ENCODE measurements around the gene CACHD1.

Gene CACHD1

DNA sequence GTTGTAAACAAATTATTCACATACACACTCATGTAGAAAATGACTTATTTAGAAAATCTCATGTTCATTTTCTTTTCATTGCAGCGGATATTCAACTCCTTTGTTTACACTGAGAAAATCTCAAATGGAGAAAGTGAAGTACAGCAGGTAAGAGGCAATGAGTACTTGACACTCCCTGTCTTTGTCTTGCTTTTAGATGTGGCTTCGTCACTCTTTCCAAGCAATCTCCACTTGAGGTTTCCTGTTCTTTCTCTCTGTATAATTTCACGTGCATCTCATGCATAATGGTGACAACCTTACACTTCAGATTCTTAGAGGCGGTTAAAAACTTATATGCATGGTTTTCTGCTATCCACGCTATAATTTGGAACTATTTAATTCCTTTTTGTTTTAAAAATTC is 80.6 kb downstream of the CACHD1 start:
- DNase-seq (ENCODE audit: low spot score): no peak

DNA sequence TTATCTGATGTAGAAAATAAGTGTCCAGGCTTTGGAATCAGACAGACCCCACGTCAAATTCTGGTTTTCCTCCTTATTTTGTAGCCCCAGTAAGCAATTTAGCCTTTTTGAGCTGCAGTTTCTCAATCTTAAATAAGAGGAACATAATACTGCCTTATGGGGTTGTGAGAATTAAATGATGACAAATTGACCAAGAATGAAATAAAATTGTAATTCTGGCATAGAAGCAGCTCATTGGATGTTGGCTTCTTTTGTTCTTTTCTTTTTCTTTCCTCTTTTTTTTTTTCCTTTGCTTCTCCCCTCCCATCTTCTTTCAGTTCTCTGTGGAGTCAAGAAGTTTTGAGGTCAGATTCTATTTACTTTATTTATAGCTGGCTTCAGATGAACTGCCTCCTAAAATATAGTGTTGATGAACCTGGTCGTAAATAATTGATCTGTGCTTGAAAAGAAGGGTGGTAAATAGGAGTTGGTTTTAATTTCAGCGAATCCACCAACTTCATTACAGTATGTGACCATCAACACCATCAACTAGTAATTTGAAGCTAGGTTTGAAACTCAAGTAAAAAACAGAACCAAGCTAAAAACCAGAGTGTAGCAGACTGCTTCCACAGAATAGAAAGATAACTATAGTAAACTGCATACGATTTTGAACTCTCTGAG is 81.1 kb downstream of the CACHD1 start:
- no peak for DNase-seq (ENCODE audit: low spot score)

DNA sequence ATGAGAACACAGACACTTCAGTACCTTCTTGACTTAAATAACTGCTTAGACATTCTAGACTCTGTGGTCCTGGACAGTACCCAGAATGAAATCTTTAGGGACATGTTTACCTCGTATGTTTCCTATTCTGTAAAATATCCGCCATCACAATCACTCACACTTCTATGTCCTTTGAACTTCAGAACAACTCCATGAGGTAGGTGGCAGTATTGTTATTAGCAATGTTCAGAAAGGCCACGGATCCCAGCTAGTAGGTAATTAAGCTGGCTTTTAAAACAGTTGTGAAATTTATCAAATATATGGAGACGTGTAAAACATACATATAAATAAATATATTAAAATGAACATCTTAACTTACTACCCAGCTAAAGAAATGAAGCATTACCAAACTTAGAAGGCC is 83.4 kb downstream of the CACHD1 start:
- DNase-seq (ENCODE audit: low spot score): no peak

DNA sequence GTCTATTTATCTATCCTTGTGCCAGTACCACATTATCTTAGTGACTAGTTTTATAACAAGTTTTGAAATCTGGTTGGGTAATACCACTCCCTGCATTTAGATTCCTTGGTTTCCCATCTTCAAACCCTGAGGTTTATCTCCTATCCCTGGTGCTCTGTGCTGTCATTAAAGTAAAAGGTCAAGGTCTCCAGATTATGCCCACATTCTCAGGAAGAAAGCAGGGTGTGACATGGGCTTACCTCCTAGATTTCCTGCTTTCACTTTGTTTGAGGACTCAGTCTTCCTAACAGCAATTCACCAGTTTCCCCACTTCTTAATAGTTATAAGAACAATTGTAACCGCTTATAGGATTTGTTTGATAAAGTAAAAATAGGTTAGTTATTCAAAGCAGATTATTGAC is 86.0 kb downstream of the CACHD1 start:
- DNase-seq (ENCODE audit: low spot score): no peak

DNA sequence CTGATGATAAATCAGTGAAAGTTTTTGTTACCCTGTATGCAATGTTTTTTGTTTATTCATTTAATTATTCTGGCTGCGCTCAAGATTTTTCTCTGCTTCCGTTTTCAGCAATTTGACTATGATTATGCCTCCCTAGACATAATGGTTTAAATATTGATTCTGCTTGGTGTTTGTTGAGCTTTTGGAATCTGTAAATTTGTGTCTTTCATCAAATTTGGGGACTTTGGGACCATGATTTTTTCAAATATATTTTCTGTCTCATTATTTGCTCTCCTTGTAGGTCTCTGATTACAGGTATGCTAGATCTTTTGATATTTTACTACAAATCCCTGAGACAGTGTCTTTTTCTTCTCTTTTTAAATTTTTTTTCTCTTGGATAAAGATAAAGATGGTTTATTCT is 92.1 kb downstream of the CACHD1 start:
- no peak for DNase-seq (ENCODE audit: low spot score)

DNA sequence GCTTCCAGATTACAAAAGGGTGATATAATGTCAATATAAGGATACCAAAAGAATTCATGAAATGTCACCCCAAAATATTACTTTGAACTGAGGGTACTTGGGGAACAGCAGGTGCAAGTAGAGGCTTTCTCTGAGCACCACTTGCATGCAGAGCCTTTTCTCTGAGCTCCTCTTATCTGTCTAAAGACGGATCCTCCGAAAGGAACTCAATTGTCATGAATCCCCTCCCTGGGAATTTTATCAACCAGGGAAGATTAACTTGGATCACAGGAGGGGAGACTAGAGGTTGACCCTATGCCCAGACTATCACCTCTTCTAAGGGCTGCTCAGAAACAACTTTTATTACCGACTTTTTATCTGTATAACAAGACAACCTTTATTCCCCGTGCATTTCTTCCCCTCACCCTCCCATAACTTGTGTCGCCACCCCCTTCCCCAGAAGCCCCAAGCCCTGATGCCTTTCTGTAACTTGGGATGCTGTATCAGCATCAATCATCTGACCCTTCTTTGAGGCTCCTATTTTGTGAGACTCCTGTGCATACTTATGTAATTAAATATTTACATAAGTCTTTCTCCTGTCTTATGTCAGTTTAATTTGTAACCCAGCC is 94.1 kb downstream of the CACHD1 start:
- DNase-seq (ENCODE audit: low spot score): no peak

DNA sequence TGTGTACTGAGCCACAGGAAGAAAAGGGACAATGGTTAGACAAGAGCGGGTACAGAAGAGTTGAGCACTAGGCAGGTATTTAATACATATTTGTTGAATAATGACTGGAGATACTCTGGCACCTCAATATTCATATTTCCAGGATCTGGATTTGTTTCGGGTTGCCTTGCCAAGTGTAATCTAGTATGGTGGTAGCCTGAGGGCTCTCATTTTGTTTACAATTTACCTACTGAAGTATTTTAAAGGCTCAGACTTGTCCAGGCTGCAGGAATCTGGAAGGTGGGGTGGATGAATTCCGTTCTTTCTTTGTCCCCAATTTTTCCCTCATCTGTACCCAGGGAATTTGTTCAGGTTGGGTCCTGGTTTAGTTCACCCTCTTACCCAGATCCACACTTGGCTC is 95.0 kb downstream of the CACHD1 start:
- no peak for DNase-seq (ENCODE audit: low spot score)

DNA sequence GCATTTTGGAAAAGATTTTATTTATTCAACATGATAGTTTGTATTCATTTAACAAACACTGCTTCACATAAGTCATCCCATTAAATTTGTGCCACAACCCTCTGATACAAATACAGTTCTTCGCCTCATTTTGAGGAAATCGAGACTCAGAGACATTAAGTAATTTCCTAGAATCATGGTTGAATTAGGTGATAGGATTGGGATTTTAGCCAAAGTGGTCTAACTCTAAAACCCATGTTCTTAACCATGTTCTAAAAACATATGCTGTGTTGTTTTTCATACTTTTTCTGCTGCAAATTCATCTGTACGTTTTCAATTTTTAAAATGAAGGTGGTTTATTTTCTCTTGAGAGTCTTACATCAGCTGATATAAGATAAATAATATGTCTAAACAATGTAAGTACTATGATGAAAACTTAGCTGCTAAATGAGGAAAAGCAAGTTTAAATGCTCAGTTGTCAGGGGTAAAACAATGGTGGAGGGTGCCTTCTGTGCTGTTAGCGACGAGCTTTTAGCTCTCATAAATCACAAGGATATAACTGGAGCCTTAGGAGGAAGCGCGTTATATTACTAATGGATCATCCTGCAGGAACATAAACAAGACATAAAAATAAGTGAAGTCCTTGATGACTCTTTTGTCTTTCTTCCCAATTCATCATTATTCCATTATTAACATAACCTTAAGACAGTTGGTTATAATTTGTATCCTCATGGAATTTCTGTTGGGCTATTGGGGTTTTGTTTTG is 97.7 kb downstream of the CACHD1 start:
- no peak for DNase-seq (ENCODE audit: low spot score)

DNA sequence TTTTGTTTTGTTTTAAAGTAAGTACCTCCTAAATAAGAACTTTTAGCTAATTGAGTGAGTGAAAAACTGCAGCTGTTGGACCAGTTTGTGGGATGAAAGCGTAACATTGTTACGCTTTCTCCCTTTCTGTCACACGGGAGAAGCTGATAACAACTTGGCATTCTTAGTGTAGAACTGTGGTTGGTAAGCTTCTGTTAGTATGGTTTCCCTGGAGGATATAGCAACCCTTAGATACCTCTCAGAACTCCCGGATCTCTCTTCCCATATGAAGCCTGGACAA is 98.2 kb downstream of the CACHD1 start:
- DNase-seq (ENCODE audit: low spot score): no peak

DNA sequence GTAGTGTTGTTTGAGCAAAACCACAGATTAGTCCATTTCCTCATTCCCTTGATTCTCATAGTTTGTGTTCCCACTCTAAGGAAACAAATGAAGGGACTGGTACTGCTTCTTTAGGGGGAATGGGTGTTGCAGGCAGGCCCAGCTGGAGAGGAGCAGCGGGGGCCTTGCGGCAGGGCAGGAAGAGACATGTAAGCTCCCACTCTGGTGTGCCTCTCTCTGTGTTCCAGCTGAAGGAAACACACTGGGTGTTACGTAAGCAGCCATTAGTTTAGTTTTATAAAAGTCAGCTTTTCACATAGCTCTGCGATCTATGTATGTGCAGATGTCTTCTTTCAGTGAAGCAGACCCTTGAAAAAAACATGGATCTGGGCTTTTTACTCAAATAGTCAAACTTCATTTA is 99.5 kb downstream of the CACHD1 start:
- no peak for DNase-seq (ENCODE audit: low spot score)

DNA sequence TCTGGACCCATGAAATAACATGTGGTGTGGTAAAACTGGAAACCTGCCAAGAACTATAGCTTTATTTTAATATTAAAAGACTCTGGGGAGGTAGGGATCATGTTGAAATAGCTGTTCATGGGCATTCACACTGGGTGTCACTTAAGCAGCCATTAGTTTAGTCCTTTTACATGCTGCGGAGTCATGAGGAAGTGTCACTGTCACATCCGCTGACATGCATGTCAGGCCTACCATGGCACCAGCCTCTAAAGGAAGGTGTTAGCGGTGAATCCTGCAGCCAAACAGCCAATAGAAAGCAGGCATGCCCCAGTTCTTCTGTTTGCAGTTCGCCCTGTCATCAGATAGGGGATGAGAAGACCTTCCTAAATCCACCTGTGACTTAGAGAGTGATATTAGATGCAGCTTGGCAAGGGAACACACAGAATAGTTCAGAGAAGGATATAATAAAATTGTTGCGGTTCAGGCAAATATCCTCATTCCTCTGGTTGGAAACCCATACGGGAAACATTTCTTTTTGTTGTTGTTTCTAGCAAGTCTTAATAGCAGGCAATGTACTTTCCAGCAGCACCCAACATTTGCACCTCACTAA is 100.4 kb downstream of the CACHD1 start:
- no peak for DNase-seq (ENCODE audit: low spot score)

DNA sequence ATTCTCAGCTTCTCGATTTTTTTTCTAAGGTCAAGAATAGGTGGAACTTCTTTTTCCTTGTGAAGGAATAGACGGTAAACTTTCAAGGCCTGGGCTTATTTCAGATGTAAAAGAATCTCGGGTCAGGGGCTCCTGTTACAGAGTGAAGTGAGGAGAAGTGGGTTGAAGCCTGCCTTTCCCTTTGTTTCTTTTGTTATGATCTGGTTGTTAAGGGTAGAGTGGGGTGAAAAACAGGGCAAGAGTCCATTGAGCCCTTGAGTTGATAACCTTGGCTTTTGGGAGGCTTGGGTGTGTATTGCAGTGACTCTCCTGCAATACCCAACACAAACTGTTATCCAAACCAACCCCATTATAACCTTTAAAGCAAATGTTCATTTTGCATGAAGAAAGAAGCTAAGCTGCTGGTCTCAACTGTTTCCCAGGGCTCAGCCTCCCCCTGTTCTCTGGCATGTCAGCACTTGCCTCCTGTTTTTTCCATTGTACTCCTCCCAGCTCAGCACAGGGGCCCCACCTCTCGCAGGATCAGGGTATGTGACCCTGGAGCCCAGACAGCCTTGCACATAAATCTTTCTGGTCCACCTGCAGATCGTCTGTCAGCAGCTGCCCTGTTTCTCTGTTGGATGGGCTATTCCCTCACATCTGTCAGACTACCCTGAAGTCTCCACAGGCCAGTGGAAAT is 102.4 kb downstream of the CACHD1 start:
- DNase-seq (ENCODE audit: low spot score): no peak

DNA sequence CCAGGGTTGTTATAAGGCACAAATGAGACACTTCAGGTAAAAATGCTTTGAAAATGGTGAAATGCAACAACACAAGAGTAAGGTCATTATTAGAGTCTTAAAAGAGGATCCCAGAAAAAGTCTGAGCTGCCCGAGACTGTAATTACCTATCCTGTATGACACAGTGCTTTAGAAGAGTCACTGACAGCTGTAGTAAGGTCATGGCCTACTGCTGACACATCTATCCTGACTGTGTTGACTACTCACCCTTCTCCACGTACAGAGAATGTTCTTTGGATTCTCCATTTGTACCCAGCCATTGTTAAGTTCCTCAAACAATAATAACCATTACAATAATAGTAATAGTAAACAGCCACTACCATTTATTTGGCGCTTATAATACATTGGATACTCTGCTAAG is 104.4 kb downstream of the CACHD1 start:
- no peak for DNase-seq (ENCODE audit: low spot score)

DNA sequence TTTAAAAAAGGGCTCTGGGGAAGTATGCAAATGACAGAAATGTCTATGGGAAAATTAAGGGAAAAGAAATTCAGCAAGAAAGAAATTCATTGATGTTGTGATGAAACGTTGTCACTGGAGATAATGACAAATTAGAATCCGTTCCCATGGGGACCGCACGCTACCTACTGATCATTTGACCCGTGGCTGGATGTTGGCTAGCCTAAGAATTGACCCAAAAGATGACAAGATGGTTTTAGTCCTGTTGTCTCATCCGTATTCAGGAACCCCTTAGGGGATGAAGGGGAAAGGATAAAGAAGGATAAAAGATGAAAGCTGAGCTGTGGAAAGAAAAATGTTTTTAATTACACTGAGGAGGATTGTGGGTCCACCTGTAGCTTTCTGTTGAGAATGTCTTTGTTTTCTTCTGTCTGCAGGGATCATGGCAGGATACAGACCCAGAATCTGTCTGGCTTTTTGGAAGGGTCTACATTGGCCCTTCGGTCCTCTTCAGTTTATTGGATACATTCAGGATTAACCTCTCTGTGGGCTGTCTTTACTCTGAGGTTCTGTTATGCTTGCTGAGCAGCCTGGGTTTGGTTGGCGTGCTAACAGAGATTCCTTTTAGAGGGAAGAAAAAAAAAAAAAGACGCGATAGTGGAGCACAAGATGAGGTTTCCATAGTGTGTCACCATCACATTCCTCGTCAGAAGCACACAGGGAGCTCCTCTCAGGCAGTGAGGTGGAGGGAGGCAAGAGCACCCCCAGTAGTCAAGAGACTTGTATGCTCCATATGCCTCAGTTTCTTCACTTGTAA is 106.2 kb downstream of the CACHD1 start:
- DNase-seq (ENCODE audit: low spot score): no peak

DNA sequence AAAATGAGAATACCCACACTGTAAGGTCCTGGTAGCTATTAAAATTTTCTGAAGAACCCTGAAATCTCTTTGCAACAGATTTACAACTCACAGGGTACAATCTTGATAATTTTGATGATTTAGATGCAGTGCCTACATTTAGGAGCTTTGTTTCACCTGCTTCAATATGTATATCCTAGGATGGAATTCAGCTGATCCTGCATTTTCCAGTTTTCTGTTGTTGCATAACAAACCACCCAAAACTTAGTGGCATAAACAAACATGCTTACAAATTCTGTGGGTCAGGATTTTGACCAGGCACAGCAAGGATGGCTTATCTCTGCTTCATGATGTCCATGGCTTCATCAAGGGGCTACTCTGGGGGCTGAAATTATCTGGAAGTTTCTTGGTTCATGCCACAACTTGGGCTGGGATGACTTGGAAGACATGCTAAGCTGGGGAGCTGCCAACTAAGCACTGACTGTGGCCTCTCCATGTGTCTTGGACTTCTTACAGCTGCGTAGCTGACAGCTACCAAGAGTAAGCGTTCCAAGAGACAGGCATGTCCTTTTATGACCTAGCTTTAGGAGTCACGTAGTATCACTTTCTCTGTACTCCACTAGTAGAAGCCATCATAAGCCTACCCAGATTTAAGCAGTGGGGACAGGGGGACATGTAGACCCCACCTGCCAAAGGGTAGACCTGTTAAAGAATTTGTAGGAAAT is 108.5 kb downstream of the CACHD1 start:
- DNase-seq (ENCODE audit: low spot score): no peak

DNA sequence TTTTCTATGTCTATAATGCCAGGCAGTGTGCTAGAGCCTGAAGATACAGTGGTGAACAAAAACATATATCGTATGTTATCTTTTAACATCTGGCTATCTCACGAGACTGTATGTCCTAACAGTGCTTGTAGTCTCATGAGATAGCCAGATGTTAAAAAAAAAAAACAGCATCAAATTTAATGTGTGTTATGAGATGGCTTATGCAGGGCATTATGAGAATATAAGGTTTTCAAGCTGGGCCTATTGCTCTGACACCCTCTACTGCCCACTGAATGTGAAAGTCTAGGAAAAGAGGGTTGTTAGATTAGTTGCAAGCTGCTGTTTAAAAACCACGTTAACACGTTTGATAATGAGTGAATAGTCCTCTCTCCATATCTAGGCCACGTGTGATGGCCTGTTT is 109.8 kb downstream of the CACHD1 start:
- DNase-seq (ENCODE audit: low spot score): no peak

DNA sequence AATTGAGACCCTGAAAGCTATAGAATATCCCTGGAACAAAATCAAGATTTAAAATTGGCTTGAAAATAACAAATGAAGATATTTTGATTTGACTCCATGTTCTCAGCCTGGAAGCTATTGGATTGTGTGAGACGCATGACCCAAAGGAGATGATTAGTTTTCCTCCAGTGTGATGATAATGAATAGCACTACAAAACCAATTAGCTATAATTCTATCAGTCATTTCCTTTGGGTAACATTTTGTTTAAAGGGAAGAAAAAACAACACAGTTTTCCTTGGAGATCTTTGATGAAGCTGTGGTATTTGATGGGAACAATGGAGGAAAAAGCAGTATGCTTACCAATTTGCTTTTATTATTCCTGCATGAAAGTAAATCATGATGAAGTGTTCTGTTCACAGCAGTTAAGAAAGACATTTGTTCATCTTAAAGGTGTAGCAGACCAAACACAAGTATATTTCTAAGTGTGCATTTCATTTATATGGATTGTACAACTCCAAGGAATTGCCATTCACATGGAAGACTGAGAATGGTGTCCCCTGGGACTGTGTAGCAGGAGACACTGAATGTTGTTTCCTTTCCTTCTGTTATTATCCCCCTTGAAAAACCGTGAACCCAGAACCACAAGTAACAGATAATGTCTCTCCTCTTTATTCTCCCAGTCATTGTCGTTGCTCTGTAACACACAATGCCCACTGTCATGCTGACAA is 111.4 kb downstream of the CACHD1 start:
- no peak for DNase-seq (ENCODE audit: low spot score)

DNA sequence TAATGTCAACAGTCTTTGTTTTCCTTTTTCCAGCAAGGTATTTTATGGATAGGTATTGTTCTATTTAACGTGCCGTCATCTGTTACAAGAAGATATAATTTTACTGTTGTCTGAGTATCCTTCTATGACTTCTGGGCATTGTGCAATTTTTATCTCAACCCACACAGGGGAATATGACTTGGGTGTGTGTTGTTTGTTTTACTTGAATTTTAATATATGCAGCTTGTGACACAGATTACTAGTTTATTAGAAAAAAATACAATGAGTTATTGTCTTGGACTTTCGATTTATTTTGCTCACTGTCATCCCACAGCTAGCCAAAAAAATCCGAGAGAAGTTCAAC is 111.9 kb downstream of the CACHD1 start:
- no peak for DNase-seq (ENCODE audit: low spot score)

DNA sequence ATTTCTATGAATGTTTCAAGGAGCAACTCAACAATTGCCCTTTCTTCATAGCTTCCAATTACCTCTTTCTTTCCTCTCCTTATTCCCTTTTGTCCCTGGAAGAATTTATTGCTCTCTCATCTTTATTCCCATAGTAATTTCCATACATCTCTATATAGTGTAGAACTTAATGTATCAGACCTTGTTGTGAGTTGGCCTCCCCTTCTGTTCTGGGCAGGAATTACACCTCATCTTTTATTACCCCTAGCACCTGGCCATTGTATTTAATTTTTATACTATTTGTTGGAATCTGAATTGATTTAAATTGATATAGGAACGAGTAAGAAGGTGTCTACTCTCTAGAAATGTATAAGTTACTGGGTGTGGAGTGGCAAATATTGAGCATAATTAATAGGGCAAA is 114.5 kb downstream of the CACHD1 start:
- DNase-seq (ENCODE audit: low spot score): no peak

DNA sequence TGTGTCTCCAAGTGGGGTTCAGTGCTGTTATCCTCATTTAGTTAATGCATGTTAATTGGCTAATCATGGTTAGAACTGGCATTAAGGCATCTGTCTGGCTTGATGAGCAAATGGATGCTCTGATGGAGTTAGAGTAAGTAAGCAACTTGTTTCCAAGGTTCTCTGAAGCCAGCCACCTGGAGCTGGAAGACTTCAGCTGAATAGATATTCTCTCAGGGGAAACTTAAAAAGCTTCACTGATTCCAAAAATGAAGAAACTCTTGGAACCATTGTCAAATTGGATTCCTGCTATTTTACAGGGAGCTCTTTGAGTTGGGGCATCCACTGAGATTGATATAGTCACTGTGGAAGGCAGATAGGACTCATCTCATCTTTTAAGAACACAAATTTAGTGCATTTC is 118.9 kb downstream of the CACHD1 start:
- no peak for DNase-seq (ENCODE audit: low spot score)

DNA sequence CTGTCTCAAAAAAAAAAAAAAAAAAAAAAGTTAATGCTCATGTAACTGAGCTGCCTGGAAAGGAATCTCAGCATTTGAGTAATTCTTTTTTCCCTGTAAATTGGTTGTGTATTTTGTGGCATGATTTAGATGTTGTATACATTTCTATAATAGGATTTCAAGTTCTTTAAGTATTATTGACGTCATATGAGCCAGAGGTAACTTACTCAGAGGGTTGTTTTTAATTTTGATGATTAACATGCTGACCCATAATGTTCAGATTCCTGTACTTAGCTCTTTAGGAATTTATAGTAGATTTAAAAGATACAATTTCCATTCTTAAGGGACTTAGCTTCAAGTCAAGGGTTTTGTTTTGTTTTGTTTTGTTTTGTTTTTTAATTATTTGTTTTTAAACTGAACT is 120.4 kb downstream of the CACHD1 start:
- DNase-seq (ENCODE audit: low spot score): no peak
